SK-N-SH (cell line): ENCODE data around the gene DHRS12. TPM values are rescaled to one million over a fixed set of nuclear protein-coding genes. Genes with fewer than 3 reads are reported as not detected.

Experiments used
- CTCF ChIA-PET: fragments of 300-600, 350-600 bp; formaldehyde crosslinking; extraction: SDS; loops from one replicate; lab custom pipeline; 2021; lab: Yijun Ruan, JAX
- POLR2A ChIA-PET: fragments of 350-600 bp; sonication (Branson Sonifier 250); formaldehyde crosslinking; extraction: SDS; loops from one replicate; lab custom pipeline; 2020; ENCODE audit warnings: antibody characterized with exemption, inconsistent platforms; lab: Yijun Ruan, JAX
- DNase-seq: peaks from one replicate; pipeline ENCODE4 v3.0.0; 2012
- H2AFZ ChIP-seq: fragments of 200-600 bp; sonication (generic); 2 replicates; pipeline ENCODE4 v1.8.1; 2016; ENCODE audit warnings: antibody characterized with exemption, mild to moderate bottlenecking, low read depth
- H3F3A ChIP-seq: fragments of 200-600 bp; sonication (generic); replicated peaks from 2 replicates; pipeline ENCODE3; 2016; ENCODE audit warnings: antibody characterized with exemption, mild to moderate bottlenecking; ENCODE audit not compliant: insufficient read depth
- H3K27ac ChIP-seq, 2 experiments: fragments of 200-500 bp in 1 of 2; fragments of 200-600 bp in 1 of 2; sonication (Bioruptor generic) in 1 of 2; sonication (generic), shearing (Covaris generic) in 1 of 2; 2 replicates each; pipeline versions ENCODE4 v1.5.1 to v1.6.1; 2014 to 2016; ENCODE audit warnings: low read depth in 2 of 2, inconsistent platforms in 1 of 2, low read length in 1 of 2, mild to moderate bottlenecking in 1 of 2, mixed read lengths in 1 of 2
- H3K27me3 ChIP-seq: fragments of 200-600 bp; sonication (generic), shearing (Covaris generic); 2 replicates; pipeline ENCODE4 v1.6.1; 2016; ENCODE audit warnings: mixed run types; ENCODE audit not compliant: insufficient read depth
- H3K36me3 ChIP-seq, 2 experiments: fragments of 200-500 bp in 1 of 2; fragments of 200-600 bp in 1 of 2; sonication (Bioruptor generic) in 1 of 2; sonication (generic) in 1 of 2; replicated peaks in 1 of 2; 2 replicates each; pipeline versions ENCODE3 to v1.5.1; 2014 to 2016; ENCODE audit warnings: low read length in 1 of 2, mild to moderate bottlenecking in 1 of 2; ENCODE audit not compliant: insufficient read depth in 2 of 2, control insufficient read depth in 1 of 2
- H3K4me1 ChIP-seq, 2 experiments: fragments of 200-500 bp in 1 of 2; fragments of 200-600 bp in 1 of 2; sonication (Bioruptor generic) in 1 of 2; sonication (generic), shearing (Covaris generic) in 1 of 2; 2 replicates each; pipeline versions ENCODE4 v1.5.1 to v1.6.1; 2014 to 2016; ENCODE audit warnings: low read depth in 1 of 2, low read length in 1 of 2, mixed run types in 1 of 2; ENCODE audit not compliant: insufficient read depth in 2 of 2, control insufficient read depth in 1 of 2
- H3K4me2 ChIP-seq: fragments of 200-600 bp; sonication (generic), shearing (Covaris generic); 2 replicates; pipeline ENCODE4 v1.6.1; 2017; ENCODE audit warnings: mixed run types
- H3K4me3 ChIP-seq, 2 experiments: fragments of 200-500 bp in 1 of 2; fragments of 200-600 bp in 1 of 2; sonication (Bioruptor generic) in 1 of 2; sonication (generic), shearing (Covaris generic) in 1 of 2; 2 replicates each; pipeline versions ENCODE4 v1.5.1 to v1.8.1; 2014 to 2016; ENCODE audit warnings: low read depth in 2 of 2, inconsistent platforms in 1 of 2, low read length in 1 of 2, mild to moderate bottlenecking in 1 of 2, mixed read lengths in 1 of 2, moderate library complexity in 1 of 2
- H3K79me2 ChIP-seq: fragments of 200-600 bp; sonication (generic); 2 replicates; pipeline ENCODE4 v1.8.1; 2017; ENCODE audit warnings: mild to moderate bottlenecking; ENCODE audit not compliant: insufficient read depth
- H3K9ac ChIP-seq: fragments of 200-600 bp; sonication (generic); 2 replicates; pipeline ENCODE4 v1.6.1; 2017; ENCODE audit warnings: mixed run types
- H3K9me2 ChIP-seq: fragments of 200-600 bp; sonication (generic); 2 replicates; pipeline ENCODE4 v1.6.1; 2017; ENCODE audit warnings: mixed run types
- H3K9me3 ChIP-seq: fragments of 200-600 bp; sonication (generic); 2 replicates; pipeline ENCODE4 v1.6.1; 2017; ENCODE audit warnings: mixed run types, mild to moderate bottlenecking, moderate library complexity
- H4K20me1 ChIP-seq: fragments of 200-600 bp; sonication (generic); 2 replicates; pipeline ENCODE4 v1.6.1; 2017; ENCODE audit warnings: mild to moderate bottlenecking, mixed run types; ENCODE audit not compliant: insufficient read depth
- CHD2 ChIP-seq: fragments of 150-350 bp; IDR thresholded peaks from 2 replicates; pipeline ENCODE4 v1.6.1; 2018; ENCODE audit warnings: low read length; ENCODE audit not compliant: partially characterized antibody
- ELF1 ChIP-seq: IDR thresholded peaks from 2 replicates; pipeline ENCODE4 v1.4.0; 2012
- GABPA ChIP-seq: IDR thresholded peaks from 2 replicates; pipeline ENCODE4 v1.4.0; 2012; ENCODE audit warnings: low read depth, mild to moderate bottlenecking
- GATA2 ChIP-seq: sonication (generic); formaldehyde crosslinking; IDR thresholded peaks from 2 replicates; pipeline ENCODE4 v1.5.0; 2020; ENCODE audit warnings: mild to moderate bottlenecking, missing genetic modification reagents
- JUND ChIP-seq: IDR thresholded peaks from 2 replicates; pipeline ENCODE4 v1.4.0; 2012
- MXI1 ChIP-seq: IDR thresholded peaks from 2 replicates; pipeline ENCODE4 v1.6.1; 2012; ENCODE audit warnings: mild to moderate bottlenecking, low read depth, low read length, improper control_type of control experiment
- NRF1 ChIP-seq: IDR thresholded peaks from 2 replicates; pipeline ENCODE4 v1.6.1; 2012; ENCODE audit warnings: low read depth, mild to moderate bottlenecking, low read length
- POLR2AphosphoS5 ChIP-seq: IDR thresholded peaks from 2 replicates; pipeline ENCODE4 v1.6.1; 2012; ENCODE audit warnings: low read depth, low read length
- RCOR1 ChIP-seq: fragments of 150-350 bp; IDR thresholded peaks from 2 replicates; pipeline ENCODE4 v1.6.1; 2017; ENCODE audit warnings: antibody characterized with exemption, low read length
- RFX5 ChIP-seq: IDR thresholded peaks from 2 replicates; pipeline ENCODE4 v1.6.1; 2012; ENCODE audit warnings: mild to moderate bottlenecking, improper control_type of control experiment, low read length
- TAF1 ChIP-seq: IDR thresholded peaks from 2 replicates; pipeline ENCODE4 v1.6.1; 2012; ENCODE audit warnings: low read depth, mild to moderate bottlenecking, low read length, moderate library complexity, borderline replicate concordance
- TEAD4 ChIP-seq: IDR thresholded peaks from 2 replicates; pipeline ENCODE4 v1.4.0; 2012; ENCODE audit warnings: mild to moderate bottlenecking, borderline replicate concordance; ENCODE audit not compliant: insufficient read depth
- WGBS: methylation state at CpG from one replicate; pipeline ENCODE4 v1.1.6; 2017; ENCODE audit warnings: low lambda C conversion rate; 5-methylcytosine and 5-hydroxymethylcytosine counted together
- polyA plus RNA-seq, 3 experiments: library from polyadenylated mRNA; depleted of rRNA; stranded (reverse); fragments of >200 nt; gene quantifications; 2 replicates each; pipeline ENCODE4 v1.2.3, GENCODE V29; 2012
- TF ChIP-seq, protein P1 (sequence below): IDR thresholded peaks from 2 replicates; pipeline ENCODE4 v1.6.1; 2012; ENCODE audit warnings: mild to moderate bottlenecking, low read depth, low read length, moderate library complexity
- TF ChIP-seq, protein P2 (sequence below): fragments of 150-350 bp; IDR thresholded peaks from 2 replicates; pipeline ENCODE4 v1.6.1; 2017; ENCODE audit warnings: antibody characterized with exemption, low read length, low read depth, borderline replicate concordance
- TF ChIP-seq, protein P3 (sequence below): IDR thresholded peaks from 2 replicates; pipeline ENCODE4; 2012
- TF ChIP-seq, protein P4 (sequence below): IDR thresholded peaks from 2 replicates; pipeline ENCODE4 v1.4.0; 2012; ENCODE audit warnings: low read depth, borderline replicate concordance

Gene DHRS12
- polyA plus RNA-seq, 1 of the 3 experiments (the other 2 are of a cell fraction), result 9.6 TPM

DNA sequence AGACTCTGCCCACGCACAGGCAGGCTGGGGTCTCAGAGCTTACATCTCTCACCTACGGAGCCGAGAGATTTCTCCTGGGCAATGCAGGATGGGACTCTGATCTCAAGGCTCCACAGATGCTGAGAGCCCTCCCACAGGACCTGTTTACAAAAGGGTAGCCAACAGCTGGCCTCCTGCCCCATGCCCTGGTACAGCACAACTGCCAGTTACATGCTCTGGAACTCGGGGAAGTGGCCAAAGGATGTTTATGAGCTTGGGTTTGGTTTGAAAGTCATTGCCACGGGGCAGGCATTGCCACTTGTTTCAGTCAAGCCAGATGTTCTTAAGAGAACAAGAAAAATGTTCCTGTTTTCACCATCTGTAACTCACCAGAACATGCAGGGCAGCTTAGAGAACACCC lies 3.5 kb downstream of the DHRS12 start:
- no peak overlapping the region for H2AFZ ChIP-seq
- no peaks in the 10 kb centered on the region for H3K27me3 ChIP-seq
- no peak for TF ChIP-seq TAF1
- TF ChIP-seq, protein P1, sequence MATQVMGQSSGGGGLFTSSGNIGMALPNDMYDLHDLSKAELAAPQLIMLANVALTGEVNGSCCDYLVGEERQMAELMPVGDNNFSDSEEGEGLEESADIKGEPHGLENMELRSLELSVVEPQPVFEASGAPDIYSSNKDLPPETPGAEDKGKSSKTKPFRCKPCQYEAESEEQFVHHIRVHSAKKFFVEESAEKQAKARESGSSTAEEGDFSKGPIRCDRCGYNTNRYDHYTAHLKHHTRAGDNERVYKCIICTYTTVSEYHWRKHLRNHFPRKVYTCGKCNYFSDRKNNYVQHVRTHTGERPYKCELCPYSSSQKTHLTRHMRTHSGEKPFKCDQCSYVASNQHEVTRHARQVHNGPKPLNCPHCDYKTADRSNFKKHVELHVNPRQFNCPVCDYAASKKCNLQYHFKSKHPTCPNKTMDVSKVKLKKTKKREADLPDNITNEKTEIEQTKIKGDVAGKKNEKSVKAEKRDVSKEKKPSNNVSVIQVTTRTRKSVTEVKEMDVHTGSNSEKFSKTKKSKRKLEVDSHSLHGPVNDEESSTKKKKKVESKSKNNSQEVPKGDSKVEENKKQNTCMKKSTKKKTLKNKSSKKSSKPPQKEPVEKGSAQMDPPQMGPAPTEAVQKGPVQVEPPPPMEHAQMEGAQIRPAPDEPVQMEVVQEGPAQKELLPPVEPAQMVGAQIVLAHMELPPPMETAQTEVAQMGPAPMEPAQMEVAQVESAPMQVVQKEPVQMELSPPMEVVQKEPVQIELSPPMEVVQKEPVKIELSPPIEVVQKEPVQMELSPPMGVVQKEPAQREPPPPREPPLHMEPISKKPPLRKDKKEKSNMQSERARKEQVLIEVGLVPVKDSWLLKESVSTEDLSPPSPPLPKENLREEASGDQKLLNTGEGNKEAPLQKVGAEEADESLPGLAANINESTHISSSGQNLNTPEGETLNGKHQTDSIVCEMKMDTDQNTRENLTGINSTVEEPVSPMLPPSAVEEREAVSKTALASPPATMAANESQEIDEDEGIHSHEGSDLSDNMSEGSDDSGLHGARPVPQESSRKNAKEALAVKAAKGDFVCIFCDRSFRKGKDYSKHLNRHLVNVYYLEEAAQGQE, result no peak
- TF ChIP-seq RCOR1, result no peak
- TF ChIP-seq, protein P2, sequence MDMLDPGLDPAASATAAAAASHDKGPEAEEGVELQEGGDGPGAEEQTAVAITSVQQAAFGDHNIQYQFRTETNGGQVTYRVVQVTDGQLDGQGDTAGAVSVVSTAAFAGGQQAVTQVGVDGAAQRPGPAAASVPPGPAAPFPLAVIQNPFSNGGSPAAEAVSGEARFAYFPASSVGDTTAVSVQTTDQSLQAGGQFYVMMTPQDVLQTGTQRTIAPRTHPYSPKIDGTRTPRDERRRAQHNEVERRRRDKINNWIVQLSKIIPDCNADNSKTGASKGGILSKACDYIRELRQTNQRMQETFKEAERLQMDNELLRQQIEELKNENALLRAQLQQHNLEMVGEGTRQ, result no peak
- TF ChIP-seq, protein P3, sequence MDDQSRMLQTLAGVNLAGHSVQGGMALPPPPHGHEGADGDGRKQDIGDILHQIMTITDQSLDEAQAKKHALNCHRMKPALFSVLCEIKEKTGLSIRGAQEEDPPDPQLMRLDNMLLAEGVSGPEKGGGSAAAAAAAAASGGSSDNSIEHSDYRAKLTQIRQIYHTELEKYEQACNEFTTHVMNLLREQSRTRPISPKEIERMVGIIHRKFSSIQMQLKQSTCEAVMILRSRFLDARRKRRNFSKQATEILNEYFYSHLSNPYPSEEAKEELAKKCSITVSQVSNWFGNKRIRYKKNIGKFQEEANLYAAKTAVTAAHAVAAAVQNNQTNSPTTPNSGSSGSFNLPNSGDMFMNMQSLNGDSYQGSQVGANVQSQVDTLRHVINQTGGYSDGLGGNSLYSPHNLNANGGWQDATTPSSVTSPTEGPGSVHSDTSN, result no peak
- 93% methylated on average over 5 of the region's 5 CpGs for WGBS
- ChIA-PET CTCF (interaction anchor here (0.8 to 2.2 kb wide), 8 partner anchors 13 to 372 kb away, joined by 3 to 6 read pairs (median 4); no protein-coding TSS in a partner anchor), POLR2A (interaction anchor here (0.6 to 2.1 kb wide), 4 partner anchors 15 to 360 kb away, joined by 3 to 13 read pairs (median 6); partner anchors contain the start of gene INTS6)
- no peaks in the 10 kb centered on the region for H3K9me2 ChIP-seq
- DNase-seq, result no peak
- no peaks in the 10 kb centered on the region for H4K20me1 ChIP-seq
- peaks cover 16% of the 10 kb centered on the region for H3F3A ChIP-seq
- H3K9ac ChIP-seq, result no peak overlapping the region
- no peak overlapping the region for H3K4me3 ChIP-seq
- H3K79me2 ChIP-seq, result 0 out of 2 replicates have a peak, but pooled peaks cover 4% of the 10 kb centered on the region
- no peaks in the 10 kb centered on the region for H3K9me3 ChIP-seq
- H3K4me2 ChIP-seq, result no peak overlapping the region
- no peak overlapping the region; a peak in 1 of 4 replicates for H3K27ac ChIP-seq
- no peaks in the 10 kb centered on the region for H3K36me3 ChIP-seq
- H3K4me1 ChIP-seq, result peaks cover 19 to 62% of the 10 kb centered on the region in 2 experiments

DNA sequence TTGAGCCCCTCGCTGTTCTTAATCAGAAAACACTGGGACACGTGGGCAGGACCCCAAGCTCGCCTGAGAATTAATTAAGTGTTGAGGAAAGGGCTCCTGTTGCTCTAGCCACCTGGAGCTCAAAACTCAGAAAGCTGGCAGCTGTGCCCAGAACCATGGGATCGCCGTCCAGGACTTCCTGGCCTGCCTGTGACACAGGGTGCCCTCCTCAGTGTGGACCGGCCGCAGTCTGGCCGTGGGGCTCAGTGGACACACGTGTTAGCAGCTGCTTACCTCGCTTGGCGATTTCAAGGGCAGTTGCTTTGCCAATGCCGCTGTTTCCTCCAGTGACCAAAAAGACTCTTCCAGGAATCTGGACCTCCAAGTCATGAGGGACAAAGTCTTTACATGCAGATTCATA lies 4.7 kb downstream of the DHRS12 start:
- no peaks in the 10 kb centered on the region for H3K36me3 ChIP-seq
- no peaks in the 10 kb centered on the region for H3K27me3 ChIP-seq
- H2AFZ ChIP-seq, result no peak overlapping the region
- peaks cover 19 to 50% of the 10 kb centered on the region in 2 experiments for H3K4me1 ChIP-seq
- ChIA-PET POLR2A (interaction anchor here (1.4 kb wide), 1 partner anchor 216 kb away, joined by 3 read pairs; no protein-coding TSS in a partner anchor), CTCF (interaction anchor here (0.9 to 4.8 kb wide), 7 partner anchors 9 to 354 kb away, joined by 3 to 80 read pairs (median 18); no protein-coding TSS in a partner anchor)
- H3K27ac ChIP-seq, result no peak overlapping the region
- H3K9me2 ChIP-seq, result no peaks in the 10 kb centered on the region
- no peak overlapping the region for H3K9ac ChIP-seq
- H3F3A ChIP-seq, result peaks cover 12% of the 10 kb centered on the region
- H3K4me2 ChIP-seq, result no peak overlapping the region
- no peaks in the 10 kb centered on the region for H3K9me3 ChIP-seq
- WGBS, result 88% methylated on average over 10 of the region's 12 CpGs
- no peaks in the 10 kb centered on the region for H4K20me1 ChIP-seq
- H3K4me3 ChIP-seq, result no peak overlapping the region
- H3K79me2 ChIP-seq, result no peaks in the 10 kb centered on the region
- DNase-seq, result no peak
- TF ChIP-seq, protein P3, result no peak
- TF ChIP-seq GATA2 (CRISPR knock-in tag) (no peak), POLR2AphosphoS5 (no peak), ELF1 (no peak), RFX5 (no peak), TAF1 (no peak), MXI1 (no peak), NRF1 (no peak), JUND (no peak), GABPA (no peak), TEAD4 (no peak), CHD2 (no peak)
- TF ChIP-seq, protein P2, result no peak
- TF ChIP-seq, protein P4, sequence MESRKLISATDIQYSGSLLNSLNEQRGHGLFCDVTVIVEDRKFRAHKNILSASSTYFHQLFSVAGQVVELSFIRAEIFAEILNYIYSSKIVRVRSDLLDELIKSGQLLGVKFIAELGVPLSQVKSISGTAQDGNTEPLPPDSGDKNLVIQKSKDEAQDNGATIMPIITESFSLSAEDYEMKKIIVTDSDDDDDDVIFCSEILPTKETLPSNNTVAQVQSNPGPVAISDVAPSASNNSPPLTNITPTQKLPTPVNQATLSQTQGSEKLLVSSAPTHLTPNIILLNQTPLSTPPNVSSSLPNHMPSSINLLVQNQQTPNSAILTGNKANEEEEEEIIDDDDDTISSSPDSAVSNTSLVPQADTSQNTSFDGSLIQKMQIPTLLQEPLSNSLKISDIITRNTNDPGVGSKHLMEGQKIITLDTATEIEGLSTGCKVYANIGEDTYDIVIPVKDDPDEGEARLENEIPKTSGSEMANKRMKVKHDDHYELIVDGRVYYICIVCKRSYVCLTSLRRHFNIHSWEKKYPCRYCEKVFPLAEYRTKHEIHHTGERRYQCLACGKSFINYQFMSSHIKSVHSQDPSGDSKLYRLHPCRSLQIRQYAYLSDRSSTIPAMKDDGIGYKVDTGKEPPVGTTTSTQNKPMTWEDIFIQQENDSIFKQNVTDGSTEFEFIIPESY, result no peak
